A204.1 (cell line): ENCODE data around the gene FNDC11.
"Not testable (repeated sequence)": the region's sequence is repeated elsewhere in the genome, so short reads cannot be mapped to it uniquely, and the experiment has no call there.

Experiments
- FAIRE-seq: peaks from 2 replicates; lab custom pipeline; 2012; peaks lifted over from hg19 to GRCh38; lab: Jason Lieb, UNC

Gene FNDC11

GRCh38 chr20:63601679-63602078 lies 47.7 kb downstream of the FNDC11 start:
- FAIRE-seq, result not testable (repeated sequence)

- no peak for FAIRE-seq
Observed at GRCh38 chr20:63602321-63602720, 48.4 kb downstream of the FNDC11 start.
